ENCODE data around the gene BIRC6.
"Not testable (repeated sequence)": the region's sequence is repeated elsewhere in the genome, so short reads cannot be mapped to it uniquely, and the experiment has no call there.

Gene BIRC6, protein sequence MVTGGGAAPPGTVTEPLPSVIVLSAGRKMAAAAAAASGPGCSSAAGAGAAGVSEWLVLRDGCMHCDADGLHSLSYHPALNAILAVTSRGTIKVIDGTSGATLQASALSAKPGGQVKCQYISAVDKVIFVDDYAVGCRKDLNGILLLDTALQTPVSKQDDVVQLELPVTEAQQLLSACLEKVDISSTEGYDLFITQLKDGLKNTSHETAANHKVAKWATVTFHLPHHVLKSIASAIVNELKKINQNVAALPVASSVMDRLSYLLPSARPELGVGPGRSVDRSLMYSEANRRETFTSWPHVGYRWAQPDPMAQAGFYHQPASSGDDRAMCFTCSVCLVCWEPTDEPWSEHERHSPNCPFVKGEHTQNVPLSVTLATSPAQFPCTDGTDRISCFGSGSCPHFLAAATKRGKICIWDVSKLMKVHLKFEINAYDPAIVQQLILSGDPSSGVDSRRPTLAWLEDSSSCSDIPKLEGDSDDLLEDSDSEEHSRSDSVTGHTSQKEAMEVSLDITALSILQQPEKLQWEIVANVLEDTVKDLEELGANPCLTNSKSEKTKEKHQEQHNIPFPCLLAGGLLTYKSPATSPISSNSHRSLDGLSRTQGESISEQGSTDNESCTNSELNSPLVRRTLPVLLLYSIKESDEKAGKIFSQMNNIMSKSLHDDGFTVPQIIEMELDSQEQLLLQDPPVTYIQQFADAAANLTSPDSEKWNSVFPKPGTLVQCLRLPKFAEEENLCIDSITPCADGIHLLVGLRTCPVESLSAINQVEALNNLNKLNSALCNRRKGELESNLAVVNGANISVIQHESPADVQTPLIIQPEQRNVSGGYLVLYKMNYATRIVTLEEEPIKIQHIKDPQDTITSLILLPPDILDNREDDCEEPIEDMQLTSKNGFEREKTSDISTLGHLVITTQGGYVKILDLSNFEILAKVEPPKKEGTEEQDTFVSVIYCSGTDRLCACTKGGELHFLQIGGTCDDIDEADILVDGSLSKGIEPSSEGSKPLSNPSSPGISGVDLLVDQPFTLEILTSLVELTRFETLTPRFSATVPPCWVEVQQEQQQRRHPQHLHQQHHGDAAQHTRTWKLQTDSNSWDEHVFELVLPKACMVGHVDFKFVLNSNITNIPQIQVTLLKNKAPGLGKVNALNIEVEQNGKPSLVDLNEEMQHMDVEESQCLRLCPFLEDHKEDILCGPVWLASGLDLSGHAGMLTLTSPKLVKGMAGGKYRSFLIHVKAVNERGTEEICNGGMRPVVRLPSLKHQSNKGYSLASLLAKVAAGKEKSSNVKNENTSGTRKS (N-terminal part only)

GRCh38 chr2:32356681-32357317 is at the start of gene BIRC6:
Gene BIRC6, plus strand, starts transcription at chr2:32357023. Its CDS starts 139 bp downstream, at chr2:32357162.
- peak; percentile 98 for DNase-seq (ENCODE audit: low spot score)

DNA sequence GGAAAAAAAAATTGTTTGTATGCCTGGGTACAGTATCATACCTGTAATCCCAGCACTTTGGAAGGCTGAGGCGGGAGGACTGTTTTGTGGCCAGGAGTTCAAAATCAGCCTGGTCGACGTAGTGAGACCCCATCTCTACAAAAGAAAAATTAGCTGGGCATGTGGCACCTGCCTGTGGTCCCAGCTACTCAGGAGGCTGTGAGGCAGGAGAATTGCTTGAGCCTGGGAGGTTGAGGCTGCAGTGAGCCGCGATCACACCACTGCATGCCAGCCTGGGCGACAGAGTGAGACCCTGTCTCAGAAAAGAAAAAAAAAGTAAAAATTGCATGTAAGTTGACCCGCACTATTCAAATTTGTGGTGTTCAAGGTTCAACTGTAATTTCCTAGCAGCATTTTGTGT is 46.2 kb upstream of the BIRC6 start:
- DNase-seq (ENCODE audit: low spot score): no peak

- no peak for DNase-seq (ENCODE audit: low spot score)
These were observed 41.9 kb upstream of the BIRC6 start for GRCh38 chr2:32314886-32315285.

DNA sequence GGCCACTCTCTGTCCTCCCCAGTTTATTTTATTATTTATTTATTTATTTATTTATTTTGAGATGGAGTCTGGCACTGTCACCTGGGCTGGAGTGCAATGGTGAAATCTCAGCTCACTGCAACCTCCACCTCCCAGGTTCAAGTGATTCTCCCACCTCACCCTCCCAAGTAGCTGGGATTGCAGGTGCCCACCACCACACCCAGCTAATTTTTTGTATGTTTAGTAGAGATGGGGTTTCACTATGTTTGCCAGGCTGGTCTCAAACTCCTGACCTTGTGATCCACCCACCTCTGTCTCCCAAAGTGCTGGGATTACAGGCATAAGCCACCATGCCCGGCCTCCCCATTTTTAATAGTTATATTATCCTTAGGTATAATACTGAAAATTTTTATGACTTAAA is 28.1 kb upstream of the BIRC6 start:
- DNase-seq (ENCODE audit: low spot score): not testable (repeated sequence)

DNA sequence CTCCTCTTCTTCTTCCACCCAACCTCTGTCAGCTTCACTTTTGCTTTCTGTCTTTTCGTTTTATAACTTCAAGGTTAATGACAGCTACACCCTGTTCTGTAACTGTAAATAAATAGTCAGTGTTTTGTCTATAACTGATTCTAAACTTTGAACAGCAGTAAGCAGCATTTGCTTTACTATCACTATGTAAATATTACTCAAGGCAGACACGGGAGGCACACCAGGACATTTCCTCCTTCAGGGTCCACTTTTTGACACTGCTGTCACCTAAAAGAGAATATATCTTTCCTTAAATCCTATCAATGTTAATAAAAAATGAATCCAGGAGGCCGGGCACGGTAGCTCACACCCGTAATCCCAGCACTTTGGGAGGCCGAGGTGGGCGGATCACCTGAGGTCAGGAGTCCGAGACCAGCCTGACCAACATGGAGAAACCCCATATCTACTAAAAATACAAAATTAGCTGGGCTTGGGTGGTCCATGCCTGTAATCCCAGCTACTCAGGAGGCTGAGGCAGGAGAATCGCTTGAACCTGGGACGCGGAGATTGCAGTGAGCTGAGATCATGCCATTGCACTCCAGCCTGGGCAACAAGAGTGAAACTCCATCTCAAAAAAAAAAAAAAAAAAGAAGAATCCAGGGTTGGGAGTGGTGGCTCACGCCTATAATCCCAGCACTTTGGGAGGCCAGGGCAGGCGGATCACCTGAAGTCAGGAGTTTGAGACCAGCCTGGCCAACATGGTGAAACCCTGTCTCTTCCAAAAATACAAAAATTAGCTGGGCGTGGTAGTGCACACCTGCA is 27.4 kb upstream of the BIRC6 start:
- not testable (repeated sequence) for DNase-seq (ENCODE audit: low spot score)

DNA sequence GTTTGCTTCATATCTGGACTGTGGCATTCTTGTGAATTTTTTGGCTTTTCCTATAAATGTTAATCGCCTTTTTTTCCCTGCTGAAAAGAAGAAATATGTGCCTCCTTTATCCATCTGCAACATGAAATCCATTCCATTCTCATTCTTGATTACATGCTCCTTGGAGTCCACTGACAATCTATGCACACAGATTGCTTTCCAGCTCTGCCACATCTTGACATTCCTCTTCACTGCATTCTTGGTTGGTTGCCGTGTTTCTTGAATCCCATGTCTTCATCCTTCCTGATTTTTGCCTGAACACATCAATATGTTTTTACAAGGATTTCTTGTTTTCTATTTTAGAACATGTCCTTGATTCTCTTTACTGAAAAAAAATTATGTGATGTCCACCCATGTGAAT is 26.7 kb upstream of the BIRC6 start:
- no peak for DNase-seq (ENCODE audit: low spot score)

DNA sequence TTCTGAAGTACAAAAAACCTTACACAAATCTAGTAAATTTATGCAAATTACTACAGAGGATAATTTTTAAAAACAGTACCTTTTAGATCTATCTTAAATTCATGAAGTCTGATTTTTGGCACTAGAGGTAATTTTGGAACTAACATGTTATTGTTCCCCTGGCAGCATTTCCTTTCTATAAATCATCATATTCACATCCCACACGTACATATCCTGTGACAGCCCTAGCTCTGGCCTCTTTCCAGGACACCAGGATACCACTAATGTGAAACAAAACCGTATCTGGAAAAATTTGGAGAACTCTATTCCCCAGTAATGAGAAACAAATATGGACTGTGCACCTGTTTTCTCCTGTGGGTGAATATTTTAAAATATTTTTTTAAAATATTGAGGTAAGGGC is 14.0 kb upstream of the BIRC6 start:
- no peak for DNase-seq (ENCODE audit: low spot score)

DNA sequence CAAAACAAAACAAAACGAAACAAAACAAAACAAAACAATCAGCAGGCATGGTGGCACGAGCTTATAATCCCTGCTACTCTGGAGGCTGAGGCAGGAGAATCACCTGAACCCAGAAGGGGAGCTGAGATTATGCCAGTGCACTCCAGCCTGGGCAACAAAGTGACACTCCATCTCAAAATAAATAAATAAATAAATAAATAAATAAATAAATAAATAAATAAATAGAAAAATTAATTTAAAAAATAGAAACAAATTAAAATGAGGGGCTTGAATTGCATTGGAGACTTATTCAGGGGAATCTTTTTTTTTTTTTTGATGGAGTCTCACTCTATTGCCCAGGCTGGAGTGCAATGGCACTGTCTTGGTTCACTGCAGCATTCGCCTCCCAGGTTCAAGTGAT is 6.0 kb upstream of the BIRC6 start:
- not testable (repeated sequence) for DNase-seq (ENCODE audit: low spot score)

GRCh38 chr2:32355976-32356680 is 695 bp upstream of the BIRC6 start:
- no peak for DNase-seq (ENCODE audit: low spot score)

DNA sequence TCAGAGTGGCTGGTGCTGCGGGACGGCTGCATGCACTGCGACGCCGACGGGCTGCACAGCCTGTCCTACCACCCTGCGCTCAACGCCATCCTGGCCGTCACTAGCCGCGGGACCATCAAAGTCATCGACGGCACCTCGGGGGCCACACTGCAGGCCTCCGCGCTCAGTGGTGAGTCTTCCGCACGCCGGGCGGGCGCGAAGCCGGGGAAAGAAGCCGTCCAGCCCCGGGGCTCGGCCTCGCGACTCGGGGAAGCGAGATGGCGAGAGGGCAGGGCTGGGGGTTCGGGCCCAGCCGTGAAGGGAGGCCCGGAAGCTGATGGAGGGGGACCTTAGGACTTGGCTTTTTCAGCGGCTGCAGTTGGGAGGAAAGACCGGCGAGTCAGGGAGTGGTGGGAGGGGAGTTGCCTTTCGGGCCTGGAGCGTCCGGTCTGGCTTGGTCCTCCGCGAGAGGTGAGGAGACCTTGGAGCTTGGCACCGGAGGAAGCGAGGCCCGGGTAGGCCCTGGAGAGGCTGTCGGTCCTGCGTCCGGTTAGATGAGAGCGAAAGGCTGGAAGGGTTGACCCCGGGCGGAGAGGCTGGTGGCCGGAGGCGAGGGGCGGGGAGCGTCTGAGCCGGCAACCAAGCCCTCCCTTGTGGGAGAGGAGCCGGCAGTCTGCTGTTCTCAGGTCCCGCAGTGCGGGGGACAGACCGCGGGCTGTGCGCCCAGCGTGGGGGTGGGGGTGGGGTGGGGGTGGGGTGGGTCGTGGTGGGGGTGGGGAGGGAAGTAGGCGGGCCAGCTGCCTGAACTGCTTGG is 691 bp downstream of the BIRC6 start:
- DNase-seq (ENCODE audit: low spot score): peak; percentile 23

DNA sequence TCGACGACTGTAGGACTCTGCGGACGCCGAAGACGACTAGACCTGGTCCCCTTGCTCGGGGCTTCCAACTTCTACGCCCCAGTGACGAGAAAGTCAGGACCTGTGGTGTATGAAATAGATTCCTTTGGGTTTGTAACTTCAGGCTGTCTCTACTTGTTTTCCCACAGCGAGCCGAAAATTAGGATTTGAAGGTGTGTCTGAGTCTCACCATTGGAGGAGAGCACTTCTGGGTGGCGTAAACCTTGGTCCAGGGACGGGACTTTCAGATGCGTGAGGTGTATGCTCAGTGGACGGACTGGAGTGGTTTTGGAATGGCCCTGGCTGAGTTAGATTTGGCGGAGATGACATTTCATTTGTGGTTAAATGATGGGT is 1.3 kb downstream of the BIRC6 start:
- DNase-seq (ENCODE audit: low spot score): peak; percentile 13

GRCh38 chr2:32360416-32360815 is 3.6 kb downstream of the BIRC6 start:
- DNase-seq (ENCODE audit: low spot score): peak; percentile 42

DNA sequence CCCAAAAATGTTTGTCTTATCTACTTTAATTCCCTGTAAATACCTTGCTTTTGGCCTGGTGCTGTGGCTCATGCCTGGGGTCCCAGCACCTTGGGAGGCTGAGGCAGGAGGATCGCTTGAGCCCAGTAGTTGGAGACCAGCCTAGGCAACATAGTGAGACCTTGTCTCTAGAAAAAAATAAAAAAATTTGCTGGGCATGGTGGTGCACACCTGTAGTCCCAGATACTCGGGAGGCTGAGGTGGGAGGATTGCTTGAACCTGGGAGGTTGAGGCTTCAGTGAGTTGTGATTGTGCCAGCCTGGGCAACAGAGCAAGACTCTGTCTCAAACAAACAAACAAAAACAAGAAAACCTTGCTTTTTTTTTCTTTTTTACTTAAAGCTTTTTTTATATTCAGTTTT is 6.2 kb downstream of the BIRC6 start:
- DNase-seq (ENCODE audit: low spot score): not testable (repeated sequence)

GRCh38 chr2:32363597-32363996 is 6.8 kb downstream of the BIRC6 start:
- no peak for DNase-seq (ENCODE audit: low spot score)

DNA sequence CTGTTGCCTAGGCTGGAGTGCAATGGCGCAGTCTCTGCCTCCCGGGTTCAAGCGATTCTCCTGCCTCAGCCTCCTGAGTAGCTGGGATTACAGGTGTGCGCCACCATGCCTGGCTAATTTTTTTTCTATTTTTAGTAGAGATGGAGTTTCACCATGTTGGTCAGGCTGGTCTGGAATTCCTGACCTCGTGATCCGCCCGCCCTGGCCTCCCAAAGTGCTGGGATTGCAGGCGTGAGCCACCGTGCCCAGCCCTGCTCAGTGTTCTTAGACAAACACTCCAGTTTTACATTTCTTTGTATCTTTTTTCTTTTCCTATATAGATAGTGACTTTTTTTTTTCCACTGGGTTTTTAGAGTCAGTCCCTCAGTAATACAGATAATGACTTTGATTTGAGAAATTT is 7.5 kb downstream of the BIRC6 start:
- DNase-seq (ENCODE audit: low spot score): not testable (repeated sequence)

DNA sequence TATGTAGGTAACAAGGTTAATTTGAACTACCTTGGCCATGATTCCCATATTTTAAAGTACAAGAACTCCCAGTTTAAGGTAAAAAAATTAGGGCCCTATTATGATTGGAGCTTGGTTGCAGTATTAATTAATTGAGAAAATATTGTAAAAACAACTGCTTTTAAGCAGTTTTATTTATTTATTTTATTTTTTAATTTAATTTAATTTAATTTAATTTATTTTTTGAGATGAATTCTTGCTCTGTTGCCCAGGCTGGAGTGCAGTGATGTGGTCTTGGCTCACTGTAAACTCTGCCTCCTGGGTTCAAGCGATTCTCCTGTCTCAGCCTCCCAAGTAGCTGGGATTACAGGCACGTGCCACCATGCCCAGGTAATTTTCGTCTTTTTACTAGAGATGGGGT is 8.9 kb downstream of the BIRC6 start:
- not testable (repeated sequence) for DNase-seq (ENCODE audit: low spot score)

- no peak for DNase-seq (ENCODE audit: low spot score)
These were observed 9.8 kb downstream of the BIRC6 start for GRCh38 chr2:32366595-32366994.

DNA sequence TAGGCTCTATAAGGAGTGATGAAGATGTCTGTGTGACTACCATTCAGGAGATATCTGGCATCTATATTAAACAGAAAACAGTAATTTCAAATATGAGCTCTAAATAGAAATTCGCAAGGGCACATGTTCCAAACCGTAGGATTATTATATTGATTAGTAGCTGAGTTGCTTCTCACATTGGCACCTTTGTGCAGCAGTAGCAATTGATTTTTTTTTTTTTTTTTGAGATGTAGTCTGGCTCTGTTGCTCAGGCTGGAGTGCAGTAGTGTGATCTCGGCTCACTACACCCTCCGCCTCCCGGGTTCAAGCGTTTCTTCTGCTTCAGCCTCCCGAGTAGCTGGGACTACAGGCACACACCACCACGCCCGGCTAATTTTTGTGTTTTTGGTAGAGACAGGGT is 12.4 kb downstream of the BIRC6 start:
- no peak for DNase-seq (ENCODE audit: low spot score)

DNA sequence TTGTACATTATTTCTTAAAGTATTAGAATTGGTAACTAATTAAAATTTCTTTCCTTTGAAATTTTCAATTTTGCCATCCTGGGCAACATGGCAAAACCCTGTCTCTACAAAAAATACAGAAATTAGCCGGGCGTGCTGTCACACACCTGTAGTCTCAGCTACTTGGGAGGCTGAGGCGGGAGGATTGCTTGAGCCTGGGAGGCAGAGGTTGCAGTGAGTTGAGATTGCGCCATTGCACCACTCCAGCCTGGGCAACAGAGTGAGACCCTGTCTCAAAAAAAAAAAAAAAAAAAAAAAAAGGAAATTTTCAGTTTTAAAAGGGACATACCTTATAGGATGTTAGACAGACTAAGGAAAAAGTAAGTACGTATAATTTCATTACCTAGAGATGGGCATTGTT is 14.1 kb downstream of the BIRC6 start:
- not testable (repeated sequence) for DNase-seq (ENCODE audit: low spot score)

Data from activated CD4-positive, alpha-beta T cell treated with anti-CD3 and anti-CD28 coated beads, Interleukin-2, Interleukin-4, amounts not matched to agents 100 ng/mL and 50 ng/mL, durations not matched to agents 16 hours and 8 hours (primary cell).